IMR-90 (cell line): ENCODE measurements around the gene PLIN5.

Source experiments
- ELK1 ChIP-seq: fragments of 150-350 bp; IDR thresholded peaks from 2 replicates; pipeline ENCODE4 v1.6.1; 2016; ENCODE audit warnings: low read depth, mild to moderate bottlenecking, low read length, moderate library complexity, borderline replicate concordance
- FOS ChIP-seq: fragments of 150-350 bp; IDR thresholded peaks from 2 replicates; pipeline ENCODE4 v1.6.1; 2016; ENCODE audit warnings: low read depth, low read length
- MXI1 ChIP-seq: IDR thresholded peaks from 2 replicates; pipeline ENCODE4 v1.6.1; 2012; ENCODE audit warnings: low read depth, mild to moderate bottlenecking, low read length, moderate library complexity, borderline replicate concordance
- POLR2A ChIP-seq: IDR thresholded peaks from 2 replicates; pipeline ENCODE4 v1.6.1; 2012; ENCODE audit warnings: mild to moderate bottlenecking, low read depth, low read length
- RCOR1 ChIP-seq: IDR thresholded peaks from 2 replicates; pipeline ENCODE4 v1.6.1; 2012; ENCODE audit warnings: mild to moderate bottlenecking, low read length, improper control_type of control experiment; ENCODE audit not compliant: insufficient replicate concordance
- SMC3 ChIP-seq: fragments of 150-350 bp; IDR thresholded peaks from 2 replicates; pipeline ENCODE4 v1.6.1; 2016; ENCODE audit warnings: low read depth, mild to moderate bottlenecking, antibody characterized with exemption, low read length, moderate library complexity
- TF ChIP-seq, protein P1 (sequence below): conservative IDR thresholded peaks from 2 replicates; pipeline ENCODE4 v1.5.1; 2012; ENCODE audit warnings: mild to moderate bottlenecking, low read depth, low read length, improper control_type of control experiment

DNA sequence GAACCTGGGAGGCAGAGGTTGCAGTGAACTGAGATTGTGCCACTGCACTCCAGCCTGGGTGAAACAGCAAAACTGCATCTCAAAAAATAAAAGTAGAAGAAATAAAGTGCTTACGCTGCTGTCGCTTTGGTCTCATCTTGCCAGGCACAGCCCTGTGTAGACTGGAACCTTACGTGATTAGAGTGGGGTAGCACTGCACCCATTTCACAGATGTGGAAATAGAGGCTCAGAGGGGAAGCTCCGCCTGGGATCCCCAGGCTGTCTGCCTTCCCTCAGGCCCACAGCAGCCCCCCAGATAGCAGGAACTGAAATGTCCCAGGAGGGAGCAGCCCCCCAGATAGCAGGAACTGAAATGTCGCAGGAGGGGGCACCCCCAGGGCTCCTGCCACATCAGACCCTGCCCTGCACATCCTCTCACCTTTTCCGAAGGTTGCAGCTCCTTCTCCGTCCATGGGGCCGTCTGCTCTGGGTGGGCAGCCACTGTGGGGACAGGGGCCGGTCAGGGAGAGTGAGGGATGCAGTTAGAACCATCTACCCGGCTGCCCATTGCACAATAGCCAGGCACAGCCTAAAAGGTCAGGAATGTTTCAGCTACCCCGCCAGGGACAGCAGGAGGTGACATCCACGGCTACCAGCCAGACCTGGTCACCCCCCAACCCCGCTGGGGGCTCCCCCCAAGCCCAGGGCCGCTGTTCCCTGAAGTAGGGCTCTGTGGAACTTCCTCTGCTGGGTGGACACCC is 18.7 kb downstream of the PLIN5 start:
- TF ChIP-seq SMC3 (no peak), ELK1 (no peak), RCOR1 (no peak), POLR2A (no peak), MXI1 (no peak), FOS (no peak)
- TF ChIP-seq, protein P1, sequence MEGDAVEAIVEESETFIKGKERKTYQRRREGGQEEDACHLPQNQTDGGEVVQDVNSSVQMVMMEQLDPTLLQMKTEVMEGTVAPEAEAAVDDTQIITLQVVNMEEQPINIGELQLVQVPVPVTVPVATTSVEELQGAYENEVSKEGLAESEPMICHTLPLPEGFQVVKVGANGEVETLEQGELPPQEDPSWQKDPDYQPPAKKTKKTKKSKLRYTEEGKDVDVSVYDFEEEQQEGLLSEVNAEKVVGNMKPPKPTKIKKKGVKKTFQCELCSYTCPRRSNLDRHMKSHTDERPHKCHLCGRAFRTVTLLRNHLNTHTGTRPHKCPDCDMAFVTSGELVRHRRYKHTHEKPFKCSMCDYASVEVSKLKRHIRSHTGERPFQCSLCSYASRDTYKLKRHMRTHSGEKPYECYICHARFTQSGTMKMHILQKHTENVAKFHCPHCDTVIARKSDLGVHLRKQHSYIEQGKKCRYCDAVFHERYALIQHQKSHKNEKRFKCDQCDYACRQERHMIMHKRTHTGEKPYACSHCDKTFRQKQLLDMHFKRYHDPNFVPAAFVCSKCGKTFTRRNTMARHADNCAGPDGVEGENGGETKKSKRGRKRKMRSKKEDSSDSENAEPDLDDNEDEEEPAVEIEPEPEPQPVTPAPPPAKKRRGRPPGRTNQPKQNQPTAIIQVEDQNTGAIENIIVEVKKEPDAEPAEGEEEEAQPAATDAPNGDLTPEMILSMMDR: no peak
